NCI-H1694 (cell line): ENCODE measurements around the gene RGS10.

Experiments used
- DNase-seq: peaks from one replicate; lab custom pipeline; 2025; lab: John Stamatoyannopoulos, UW

The RGS10 gene

GRCh38 chr10:119518176-119518575 lies 24.3 kb downstream of the RGS10 start:
- DNase-seq, result no peak

- no peak for DNase-seq
These were observed 25.0 kb downstream of the RGS10 start for GRCh38 chr10:119517235-119518141.

- DNase-seq, result no peak
These were observed 25.9 kb downstream of the RGS10 start for GRCh38 chr10:119516381-119517234.

- no peak for DNase-seq
These were observed 26.9 kb downstream of the RGS10 start for GRCh38 chr10:119515511-119516045.

- no peak for DNase-seq
These were observed 27.7 kb downstream of the RGS10 start for GRCh38 chr10:119514819-119515218.

- no peak for DNase-seq
These were observed 30.5 kb downstream of the RGS10 start for GRCh38 chr10:119511828-119512515.

- no peak for DNase-seq
These were observed 32.5 kb downstream of the RGS10 start for GRCh38 chr10:119509909-119510451.

- DNase-seq, result no peak
These were observed 35.4 kb downstream of the RGS10 start for GRCh38 chr10:119507115-119507514.

- DNase-seq, result no peak
These were observed 36.8 kb downstream of the RGS10 start for GRCh38 chr10:119505588-119506315.

- DNase-seq, result no peak
These were observed 37.4 kb downstream of the RGS10 start for GRCh38 chr10:119505131-119505551.

- DNase-seq, result no peak
These were observed 37.9 kb downstream of the RGS10 start for GRCh38 chr10:119504651-119505050.

GRCh38 chr10:119503821-119504220 lies 38.7 kb downstream of the RGS10 start:
- DNase-seq, result no peak

- no peak for DNase-seq
These were observed 39.8 kb downstream of the RGS10 start for GRCh38 chr10:119502618-119503155.

- no peak for DNase-seq
These were observed 40.3 kb downstream of the RGS10 start for GRCh38 chr10:119502209-119502608.

- DNase-seq, result no peak
These were observed 40.8 kb downstream of the RGS10 start for GRCh38 chr10:119501690-119502089.

GRCh38 chr10:119500821-119501220 lies 41.7 kb downstream of the RGS10 start:
- DNase-seq, result no peak

GRCh38 chr10:119500123-119500795 lies 42.3 kb downstream of the RGS10 start:
- no peak for DNase-seq

- DNase-seq, result no peak
These were observed 42.9 kb downstream of the RGS10 start for GRCh38 chr10:119499677-119500002.

- DNase-seq, result no peak
These were observed 43.4 kb downstream of the RGS10 start for GRCh38 chr10:119498889-119499676.
